PFSK-1 (cell line): ENCODE results near the gene CERS3.

ENCODE experiments used
- FOXP2 ChIP-seq: optimal IDR thresholded peaks from 2 replicates; pipeline ENCODE3; 2011; ENCODE audit warnings: borderline replicate concordance, control low read depth, inconsistent platforms; ENCODE audit not compliant: insufficient read depth; ENCODE audit errors: extremely low read length, extremely low read depth
- POLR2AphosphoS5 ChIP-seq: IDR thresholded peaks from 2 replicates; pipeline ENCODE4 v1.6.1; 2012; ENCODE audit warnings: low read depth, mild to moderate bottlenecking, control low read depth, low read length, moderate library complexity
- REST ChIP-seq, 2 experiments: IDR thresholded peaks; 2 replicates each; pipeline versions ENCODE4 v1.6.1 to v1.8.0; 2011 to 2012; ENCODE audit warnings: low read depth in 2 of 2, low read length in 2 of 2, control low read depth in 1 of 2, inconsistent platforms in 1 of 2, mild to moderate bottlenecking in 1 of 2, moderate library complexity in 1 of 2; ENCODE audit not compliant: insufficient read depth in 1 of 2
- SIN3A ChIP-seq: IDR thresholded peaks from 2 replicates; pipeline ENCODE4 v1.6.1; 2012; ENCODE audit warnings: mild to moderate bottlenecking, low read length, moderate library complexity, borderline replicate concordance; ENCODE audit not compliant: insufficient read depth
- TAF1 ChIP-seq: IDR thresholded peaks from 2 replicates; pipeline ENCODE4 v1.6.1; 2012; ENCODE audit warnings: low read length, control low read depth, borderline replicate concordance; ENCODE audit not compliant: insufficient read depth

CERS3 gene

GRCh38 chr15:100547961-100548360 is 19.2 kb upstream of the CERS3 start:
- TF ChIP-seq POLR2AphosphoS5 (no peak), SIN3A (no peak), REST (IDR thresholded peaks at IDR 0.05; ENCODE audit: insufficient read depth in 1 of 2, low read depth in 2 of 2, low read length in 2 of 2) (no peak), TAF1 (no peak), FOXP2 (no peak)

GRCh38 chr15:100544946-100545345 is 16.2 kb upstream of the CERS3 start:
- TF ChIP-seq REST (IDR thresholded peaks at IDR 0.05; ENCODE audit: insufficient read depth in 1 of 2, low read depth in 2 of 2, low read length in 2 of 2) (no peak), POLR2AphosphoS5 (no peak), TAF1 (no peak), FOXP2 (no peak), SIN3A (no peak)

- TF ChIP-seq SIN3A, result no peak
Measured at GRCh38 chr15:100544338-100544841, 15.6 kb upstream of the CERS3 start.

GRCh38 chr15:100542290-100542689 is 13.5 kb upstream of the CERS3 start:
- TF ChIP-seq TAF1, result no peak
- no peak for TF ChIP-seq SIN3A
- no peak for TF ChIP-seq REST (IDR thresholded peaks at IDR 0.05; ENCODE audit: insufficient read depth in 1 of 2, low read depth in 2 of 2, low read length in 2 of 2)
- TF ChIP-seq FOXP2, result no peak
- TF ChIP-seq POLR2AphosphoS5, result no peak

GRCh38 chr15:100537331-100537730 is 8.6 kb upstream of the CERS3 start:
- TF ChIP-seq FOXP2 (no peak), TAF1 (no peak)

- TF ChIP-seq REST (IDR thresholded peaks at IDR 0.05; ENCODE audit: insufficient read depth in 1 of 2, low read depth in 2 of 2, low read length in 2 of 2) (no peak), SIN3A (no peak), FOXP2 (no peak)
Measured at GRCh38 chr15:100536733-100537132, 8.0 kb upstream of the CERS3 start.
